GM19023 (cell line): ENCODE measurements around the gene AURKA.
"Not testable (repeated sequence)": the region's sequence is repeated elsewhere in the genome, so short reads cannot be mapped to it uniquely, and the experiment has no call there.

Experiments
- ATAC-seq: cut with Tn5 transposase; IDR thresholded peaks from one replicate; pipeline ENCODE4 v1.9.1; 2021; ENCODE audit warnings: mild to moderate bottlenecking, moderate library complexity; ENCODE audit not compliant: unreplicated experiment

Gene AURKA

GRCh38 chr20:56422076-56422823 lies 30.2 kb upstream of the AURKA start:
- no peak for ATAC-seq

GRCh38 chr20:56420940-56421688 lies 29.1 kb upstream of the AURKA start:
- no peak for ATAC-seq

- no peak for ATAC-seq
These were observed 28.0 kb upstream of the AURKA start for GRCh38 chr20:56420028-56420427.

- ATAC-seq, result no peak
These were observed 26.4 kb upstream of the AURKA start for GRCh38 chr20:56418385-56418861.

- no peak for ATAC-seq
These were observed 25.9 kb upstream of the AURKA start for GRCh38 chr20:56417911-56418310.

- ATAC-seq, result no peak
These were observed 25.4 kb upstream of the AURKA start for GRCh38 chr20:56417402-56417801.

- no peak for ATAC-seq
These were observed 23.1 kb upstream of the AURKA start for GRCh38 chr20:56414842-56415765.

- ATAC-seq, result no peak
These were observed 20.9 kb upstream of the AURKA start for GRCh38 chr20:56412949-56413348.

GRCh38 chr20:56412473-56412790 lies 20.4 kb upstream of the AURKA start:
- ATAC-seq, result no peak

GRCh38 chr20:56411759-56412472 lies 19.9 kb upstream of the AURKA start, which contains the start of gene CASS4:
Gene CASS4 (plus strand): TSS chr20:56412260. CDS start chr20:56412459, 199 bp downstream.
- ATAC-seq, result no peak

- ATAC-seq, result not testable (repeated sequence)
These were observed 19.3 kb upstream of the AURKA start for GRCh38 chr20:56411287-56411686.

GRCh38 chr20:56409956-56410355 lies 17.9 kb upstream of the AURKA start:
- no peak for ATAC-seq

GRCh38 chr20:56409521-56409920 lies 17.5 kb upstream of the AURKA start:
- no peak for ATAC-seq

- ATAC-seq, result no peak
These were observed 14.9 kb upstream of the AURKA start for GRCh38 chr20:56406910-56407309.

GRCh38 chr20:56405356-56405755 lies 13.3 kb upstream of the AURKA start:
- not testable (repeated sequence) for ATAC-seq

- ATAC-seq, result no peak
These were observed 11.4 kb upstream of the AURKA start for GRCh38 chr20:56403465-56403864.

GRCh38 chr20:56400001-56400640 lies 8.1 kb upstream of the AURKA start:
- ATAC-seq, result no peak

- no peak for ATAC-seq
These were observed 3.2 kb upstream of the AURKA start for GRCh38 chr20:56395166-56395565.

- no peak for ATAC-seq
These were observed 1.6 kb upstream of the AURKA start for GRCh38 chr20:56393653-56394052.

- no peak for ATAC-seq
These were observed 967 bp upstream of the AURKA start for GRCh38 chr20:56392881-56393482.
